NCI-H446 treated with DMSO at 0.1 percent for 48 hours (cell line): ENCODE measurements around the gene FAM240A.
"Not testable (repeated sequence)": the region's sequence is repeated elsewhere in the genome, so short reads cannot be mapped to it uniquely, and the experiment has no call there.

Source experiments
- DNase-seq: peaks from one replicate; lab custom pipeline; 2025; lab: John Stamatoyannopoulos, UW

The FAM240A gene

DNA sequence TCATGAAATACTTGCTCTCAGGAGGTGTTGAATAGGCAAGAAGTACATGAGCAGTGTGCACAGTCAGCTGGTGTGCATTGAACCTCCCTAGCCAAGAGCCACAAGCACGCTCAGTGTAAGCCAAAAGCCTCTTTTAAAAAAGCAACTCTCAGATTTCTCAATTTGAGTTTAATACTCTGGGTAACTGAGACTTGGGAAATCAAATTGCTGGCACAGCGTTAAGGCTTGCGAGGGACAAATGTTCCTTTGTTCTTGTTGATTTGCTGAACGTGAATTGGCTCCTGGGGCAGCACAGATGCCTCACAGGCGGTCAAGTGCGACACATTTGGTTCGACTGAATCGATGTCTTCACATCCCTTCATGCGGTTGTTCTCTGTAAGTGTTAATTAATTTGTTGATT is at the start of gene FAM240A:
TSS of gene FAM240A (plus strand) at position 202 of the 400 bp plus-strand sequence. CDS start at position 361, 159 bp downstream.
- no peak for DNase-seq

DNA sequence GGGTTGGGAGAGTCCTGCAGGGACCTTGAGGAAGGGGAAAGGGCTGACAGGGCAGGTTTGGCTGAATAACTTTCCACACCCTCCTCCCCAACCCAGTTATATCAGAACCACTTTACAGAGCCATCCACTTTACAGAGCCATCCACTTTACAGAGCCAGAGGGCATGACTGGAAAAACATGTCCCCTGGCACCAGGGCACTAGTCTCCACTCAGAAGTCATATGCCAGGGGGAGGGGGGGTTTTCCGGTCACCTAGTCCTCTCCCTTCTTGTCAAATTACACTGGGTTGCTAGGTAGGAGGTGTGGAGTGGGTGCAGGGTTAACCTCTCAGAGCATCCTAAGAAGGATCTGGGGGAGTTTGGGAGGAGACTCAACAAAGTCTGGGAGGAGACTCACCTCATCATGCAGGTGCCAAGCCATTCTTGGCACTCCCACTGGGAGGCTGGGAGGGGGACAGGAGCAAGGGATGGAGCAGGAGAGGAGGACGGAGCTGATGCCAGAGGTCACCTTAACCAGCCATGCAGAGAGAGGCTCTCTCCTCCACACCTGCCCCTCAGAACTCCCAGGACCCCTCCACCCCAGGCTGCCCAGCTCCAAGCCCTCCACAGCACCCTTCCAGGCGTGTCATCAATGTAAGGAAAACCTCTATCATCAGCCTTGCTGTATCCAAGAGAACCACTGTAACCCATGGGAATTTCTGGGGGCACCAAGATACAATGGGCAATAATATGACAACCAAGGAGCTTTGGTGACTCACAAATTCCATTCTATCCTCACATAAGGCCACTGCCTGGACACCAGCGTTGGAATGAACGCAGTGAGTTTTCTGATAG is 47.9 kb upstream of the FAM240A start:
- DNase-seq: no peak

DNA sequence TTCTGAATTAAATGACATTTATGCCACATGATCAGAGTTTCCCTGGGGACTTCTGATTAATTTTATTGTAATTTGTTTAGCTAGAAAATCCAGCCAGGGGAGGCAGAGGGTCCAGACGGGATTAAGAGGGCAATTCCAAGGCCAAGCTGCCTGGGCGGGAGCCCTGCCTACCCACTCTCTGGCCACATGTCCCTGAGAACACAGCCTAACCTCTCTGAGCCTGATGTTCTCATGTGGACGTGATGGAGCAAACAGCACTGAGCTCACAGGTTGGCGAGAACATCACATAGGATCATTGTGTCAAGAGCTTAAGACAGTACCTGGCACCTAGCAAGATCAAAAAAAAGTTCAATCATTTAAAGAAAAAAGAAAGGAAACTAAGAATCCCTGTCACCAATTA is 47.2 kb upstream of the FAM240A start:
- no peak for DNase-seq

DNA sequence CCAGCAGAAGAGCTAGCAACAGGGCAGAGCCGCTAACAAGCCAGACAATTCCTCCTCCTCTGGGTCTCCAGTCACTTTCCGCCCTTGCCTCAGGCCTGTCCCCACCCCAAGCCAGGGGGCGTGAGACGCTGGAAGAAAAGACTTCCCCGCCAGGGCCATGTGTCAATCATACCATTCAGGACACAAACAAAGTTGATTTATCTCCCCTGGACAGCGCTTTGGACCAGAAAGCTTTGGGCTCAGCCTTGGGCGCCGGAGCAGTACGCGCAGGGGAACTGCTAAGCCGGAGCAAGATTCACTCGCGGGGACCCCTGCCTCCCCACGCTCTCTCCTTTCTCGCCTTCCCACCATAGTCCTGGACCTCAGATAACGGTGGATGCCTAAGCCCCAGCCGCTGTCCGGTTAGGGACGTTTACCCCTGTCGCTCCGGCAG is 46.7 kb upstream of the FAM240A start:
- no peak for DNase-seq

DNA sequence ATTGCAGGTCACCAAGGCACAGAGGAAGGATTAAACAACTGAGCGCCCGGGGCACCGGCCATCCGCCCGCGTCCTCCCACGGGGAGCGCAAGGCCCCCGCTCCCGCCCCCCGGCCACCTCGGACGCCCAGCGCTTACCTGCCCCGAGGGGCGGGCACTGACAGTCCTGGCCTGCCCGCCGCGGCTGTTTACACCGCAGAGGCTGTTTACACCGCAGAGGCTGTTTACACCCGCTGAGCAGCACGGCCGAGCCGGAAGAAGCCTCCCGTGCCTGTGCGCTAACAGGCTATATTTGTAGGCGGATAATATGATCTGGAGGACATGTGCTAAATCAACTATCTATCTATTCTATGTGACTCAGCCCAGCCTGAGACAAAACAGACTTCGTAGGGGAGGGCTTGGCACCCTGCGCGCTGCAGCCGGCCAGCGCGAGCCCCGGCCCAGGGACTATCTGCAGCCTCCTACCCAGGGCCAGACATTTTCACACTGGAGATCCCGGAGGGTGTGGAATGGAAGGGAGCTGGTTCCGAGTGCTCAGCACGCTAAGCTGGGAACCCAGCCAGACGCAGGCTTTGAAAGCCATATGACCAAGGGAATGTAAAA is 46.2 kb upstream of the FAM240A start, which contains the start of gene LRRC2:
TSS of gene LRRC2 (minus strand) at position 263 of the 602 bp plus-strand sequence. CDS start 14,711 bp downstream, outside the sequence.
- DNase-seq: no peak

DNA sequence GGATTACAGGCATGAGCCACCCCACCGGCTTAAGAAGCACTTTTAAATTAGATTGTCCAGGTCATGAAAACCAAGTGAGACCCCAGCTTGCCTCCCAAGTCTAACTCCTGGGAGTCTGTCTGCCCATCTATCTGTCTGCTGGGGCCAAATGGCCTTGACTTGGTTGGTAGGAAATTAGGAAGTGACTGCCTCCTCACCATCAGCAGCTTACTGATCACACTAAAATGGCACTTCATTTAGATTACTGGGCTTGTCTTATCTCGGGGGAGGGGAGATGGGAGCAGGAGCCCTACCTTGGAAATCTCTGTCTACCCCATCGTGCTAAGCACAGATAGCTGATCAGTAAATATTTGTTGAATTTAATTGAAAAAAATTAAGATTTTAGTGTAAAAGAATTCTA is 40.6 kb upstream of the FAM240A start:
- DNase-seq: no peak

DNA sequence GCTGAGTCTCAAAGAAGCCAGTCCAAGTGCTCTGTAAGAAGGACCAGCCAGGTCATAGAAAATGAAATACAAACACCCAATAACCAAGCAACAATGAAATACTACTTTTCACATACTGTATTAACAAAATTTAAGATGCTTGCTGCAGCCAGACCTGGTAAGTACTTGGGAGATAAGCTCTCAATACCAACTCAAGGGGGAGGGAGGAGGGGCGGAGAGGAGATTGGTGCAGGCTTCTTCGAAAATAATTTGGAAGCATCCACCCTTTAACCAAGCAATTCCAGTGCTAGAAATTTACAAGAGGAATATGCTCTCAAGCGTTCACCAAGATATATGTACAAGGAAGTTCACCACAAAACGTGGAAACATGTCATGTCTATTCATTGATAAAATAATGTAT is 38.6 kb upstream of the FAM240A start:
- DNase-seq: no peak

DNA sequence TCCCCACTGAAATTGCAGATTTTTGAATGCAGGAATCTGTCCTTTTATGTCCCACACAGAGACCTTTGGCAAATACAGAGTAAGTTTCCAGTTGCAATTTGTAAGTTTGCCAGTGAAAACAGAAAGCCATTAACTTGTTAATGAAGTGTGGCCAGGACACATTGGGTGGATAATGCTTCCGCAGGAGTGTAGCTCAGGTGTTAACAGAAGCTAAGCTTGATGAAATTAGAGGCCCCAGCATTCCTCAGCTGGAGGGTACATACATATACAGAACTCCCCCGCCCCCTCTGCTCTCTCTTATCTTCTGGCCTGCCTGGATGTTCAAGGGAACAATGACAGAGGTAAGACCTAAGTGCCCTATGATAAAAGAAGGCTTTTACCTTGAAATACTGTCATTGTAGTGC is 38.1 kb upstream of the FAM240A start:
- DNase-seq: no peak

DNA sequence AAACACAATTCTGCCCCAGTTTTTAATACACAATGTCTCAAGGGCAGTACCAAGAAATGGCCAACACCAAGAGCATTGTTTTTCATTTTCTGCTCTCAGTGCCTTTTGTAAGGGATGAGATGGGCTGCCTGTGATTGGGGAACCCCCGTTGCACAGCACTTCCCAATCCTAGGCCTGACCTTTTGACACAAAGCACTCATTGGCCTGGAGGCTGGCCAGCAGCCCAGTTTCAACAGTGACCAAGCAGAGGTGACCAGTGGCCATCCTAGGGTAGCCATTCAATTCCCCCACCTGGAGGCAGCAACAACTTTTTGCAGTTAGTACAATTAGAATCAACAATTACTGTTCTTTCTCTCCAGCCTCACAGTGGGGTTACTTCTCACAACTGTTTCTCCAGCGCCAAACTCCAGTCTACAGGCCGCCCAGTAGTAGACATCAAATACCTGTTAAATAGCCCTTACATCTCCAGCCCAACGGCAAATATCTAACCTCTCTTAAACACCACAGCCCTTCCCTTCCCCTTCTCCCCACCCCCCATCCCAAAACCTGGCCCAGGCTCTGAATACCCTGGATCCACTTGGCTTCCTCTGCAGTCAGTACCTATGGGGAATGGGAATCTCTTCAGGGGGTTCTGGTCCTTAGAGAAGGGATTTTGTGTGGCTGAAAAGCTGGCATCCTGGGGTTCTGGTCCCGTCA is 37.3 kb upstream of the FAM240A start:
- DNase-seq: no peak

DNA sequence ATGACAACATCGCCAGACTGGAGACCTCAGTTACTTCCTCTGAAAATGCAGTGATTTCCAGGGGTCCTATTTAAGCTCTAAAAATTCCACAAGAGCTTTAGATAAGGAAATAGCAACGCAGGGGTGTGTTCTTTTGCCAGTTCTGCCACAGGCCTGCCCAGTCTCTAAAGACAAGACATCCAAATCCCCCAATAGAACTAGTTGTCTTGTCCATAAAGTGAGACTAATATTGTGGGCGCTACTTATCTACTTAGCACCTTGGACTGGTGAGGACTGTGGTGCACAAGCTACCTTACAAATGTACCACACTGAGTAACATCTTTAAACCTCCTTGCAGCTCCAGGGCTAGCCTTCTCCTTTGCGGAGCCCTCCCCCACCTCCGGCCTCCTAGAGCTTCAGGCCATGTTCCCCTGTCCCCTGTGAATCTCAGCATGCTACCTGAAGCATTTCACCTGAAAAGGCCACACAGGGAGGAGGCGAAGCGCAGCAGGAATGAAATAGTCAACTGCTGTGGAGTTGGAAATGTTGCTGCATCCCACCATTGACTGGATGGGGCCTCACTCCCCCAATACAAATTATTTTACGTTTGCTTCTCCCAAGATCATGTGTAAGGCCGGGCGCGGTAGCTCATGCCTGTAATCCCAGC is 36.6 kb upstream of the FAM240A start:
- DNase-seq: no peak

DNA sequence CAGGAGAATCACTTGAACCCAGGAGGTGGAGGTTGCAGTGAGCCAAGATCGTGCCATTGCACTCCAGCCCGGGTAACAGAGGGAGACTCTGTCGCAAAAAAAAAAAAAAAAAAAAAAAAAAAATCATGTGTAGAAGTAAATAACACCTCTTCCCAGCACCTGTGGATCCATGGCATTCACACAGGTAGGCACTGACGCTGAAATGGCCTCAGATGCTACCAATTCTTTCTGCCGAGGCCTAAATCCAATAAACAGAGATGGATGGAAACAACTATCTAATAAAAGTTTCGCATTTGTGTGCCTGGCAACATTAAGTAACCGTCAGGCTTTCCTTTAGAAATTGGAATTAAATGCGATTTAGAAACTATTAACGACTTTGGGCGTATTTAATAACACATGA is 35.9 kb upstream of the FAM240A start:
- DNase-seq: no peak

DNA sequence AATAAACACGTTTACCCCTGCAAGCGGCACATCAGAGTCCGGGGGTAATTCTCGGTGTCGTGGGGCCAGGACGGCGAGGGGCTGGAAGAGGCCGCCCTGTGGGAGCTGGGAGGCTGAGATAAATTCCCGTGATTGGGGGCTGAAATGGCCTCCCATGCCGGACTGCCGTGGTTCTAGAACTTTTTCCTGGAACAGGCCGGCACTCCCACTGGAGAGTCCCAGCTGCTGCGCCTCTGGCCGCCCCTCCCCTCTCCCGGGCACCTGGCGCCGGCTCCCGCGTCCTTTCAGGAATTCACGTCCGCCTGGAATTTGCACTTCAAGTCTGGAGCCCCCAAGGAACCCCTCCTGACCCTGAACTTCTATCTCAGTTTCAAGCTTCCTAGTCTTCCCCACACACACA is 35.4 kb upstream of the FAM240A start:
- DNase-seq: no peak

DNA sequence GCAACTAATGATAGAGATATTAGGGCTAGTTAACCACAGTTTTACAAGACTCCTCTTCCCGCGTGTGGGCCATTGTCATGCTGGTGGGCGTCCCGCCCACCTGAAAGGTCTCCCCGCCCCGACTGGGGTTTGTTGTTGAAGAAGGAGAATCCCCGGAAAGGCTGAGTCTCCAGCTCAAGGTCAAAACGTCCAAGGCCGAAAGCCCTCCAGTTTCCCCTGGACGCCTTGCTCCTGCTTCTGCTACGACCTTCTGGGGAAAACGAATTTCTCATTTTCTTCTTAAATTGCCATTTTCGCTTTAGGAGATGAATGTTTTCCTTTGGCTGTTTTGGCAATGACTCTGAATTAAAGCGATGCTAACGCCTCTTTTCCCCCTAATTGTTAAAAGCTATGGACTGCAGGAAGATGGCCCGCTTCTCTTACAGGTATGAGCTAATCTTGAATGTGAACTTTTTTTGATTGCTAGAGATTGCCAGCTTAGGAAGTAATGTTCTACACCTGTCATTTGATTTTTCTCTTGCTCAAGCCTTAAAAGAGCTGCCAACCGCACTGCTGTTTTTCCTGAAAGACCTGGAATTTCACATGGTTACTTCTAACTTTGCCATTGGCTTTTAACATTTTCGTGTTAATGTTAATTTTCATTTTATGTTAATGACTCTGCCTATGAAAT is 34.6 kb upstream of the FAM240A start:
- DNase-seq: not testable (repeated sequence)

DNA sequence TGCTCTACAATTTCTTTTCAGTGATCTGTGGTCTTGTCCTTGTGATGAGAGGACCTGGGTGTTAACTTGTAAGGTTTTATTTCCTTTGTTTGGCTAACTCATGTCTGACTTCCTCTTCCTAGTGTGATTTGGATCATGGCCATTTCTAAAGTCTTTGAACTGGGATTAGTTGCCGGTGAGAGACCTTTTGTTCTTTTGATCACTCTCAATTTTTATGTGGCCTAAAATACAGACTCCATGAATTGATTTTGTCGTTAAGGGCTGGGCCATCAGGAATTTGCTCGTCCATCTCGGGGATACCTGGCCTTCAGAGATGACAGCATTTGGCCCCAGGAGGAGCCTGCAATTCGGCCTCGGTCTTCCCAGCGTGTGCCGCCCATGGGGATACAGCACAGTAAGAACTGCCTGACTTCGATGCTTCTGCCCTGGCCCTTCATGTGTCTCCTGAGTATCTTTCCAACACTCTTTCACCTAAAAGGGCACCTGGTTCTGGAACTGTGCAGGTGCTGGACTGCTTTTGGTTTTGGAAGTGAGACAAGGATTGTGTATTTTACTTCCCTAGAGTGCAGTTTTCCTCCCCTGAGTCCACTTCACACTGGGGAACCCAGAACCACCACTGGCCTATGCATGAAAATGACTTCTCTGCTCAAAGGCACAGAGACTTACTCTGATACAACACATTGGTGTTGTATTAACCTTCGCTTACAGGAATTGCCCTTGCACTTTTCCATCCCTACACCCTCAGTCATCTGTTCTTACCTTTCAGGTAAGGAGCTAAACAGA is 33.2 kb upstream of the FAM240A start:
- DNase-seq: no peak

DNA sequence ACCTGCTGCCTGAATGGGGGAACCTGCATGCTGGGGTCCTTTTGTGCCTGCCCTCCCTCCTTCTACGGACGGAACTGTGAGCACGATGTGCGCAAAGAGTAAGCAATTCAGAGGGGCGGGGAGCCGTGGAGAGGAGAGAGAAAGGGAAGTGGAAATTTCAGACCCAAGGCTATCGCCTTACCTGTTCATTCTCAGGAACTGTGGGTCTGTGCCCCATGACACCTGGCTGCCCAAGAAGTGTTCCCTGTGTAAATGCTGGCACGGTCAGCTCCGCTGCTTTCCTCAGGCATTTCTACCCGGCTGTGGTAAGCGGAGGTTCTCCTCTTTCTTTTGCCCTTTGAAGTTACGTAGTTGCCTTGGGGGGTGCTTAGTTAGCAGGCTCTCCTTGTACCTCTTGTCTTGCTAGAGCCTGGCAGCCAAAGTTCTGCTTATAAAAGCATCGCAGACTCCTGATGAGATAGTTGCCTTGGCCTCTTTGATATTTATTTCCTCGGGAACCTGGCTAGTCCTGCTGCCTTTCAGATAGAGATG is 32.5 kb upstream of the FAM240A start:
- no peak for DNase-seq

DNA sequence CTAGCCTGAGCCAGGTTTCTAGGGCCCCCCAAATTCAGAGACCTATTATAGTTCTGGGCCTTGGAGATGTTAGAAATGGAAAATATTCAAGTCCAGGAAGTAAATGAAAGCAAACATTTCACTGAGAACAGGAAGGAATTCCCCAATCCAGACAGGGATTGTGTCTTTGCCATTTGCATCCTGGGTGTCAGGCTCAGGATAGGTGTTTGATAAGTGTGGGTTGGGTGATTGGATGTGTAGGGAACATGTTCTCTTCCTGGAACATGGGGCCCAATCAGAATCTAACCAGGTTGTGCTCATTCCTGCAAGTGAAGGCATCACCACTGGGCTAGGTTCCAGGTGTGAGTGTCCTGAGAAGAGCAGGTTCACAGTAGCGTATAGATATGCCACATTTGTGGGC is 31.6 kb upstream of the FAM240A start:
- no peak for DNase-seq

DNA sequence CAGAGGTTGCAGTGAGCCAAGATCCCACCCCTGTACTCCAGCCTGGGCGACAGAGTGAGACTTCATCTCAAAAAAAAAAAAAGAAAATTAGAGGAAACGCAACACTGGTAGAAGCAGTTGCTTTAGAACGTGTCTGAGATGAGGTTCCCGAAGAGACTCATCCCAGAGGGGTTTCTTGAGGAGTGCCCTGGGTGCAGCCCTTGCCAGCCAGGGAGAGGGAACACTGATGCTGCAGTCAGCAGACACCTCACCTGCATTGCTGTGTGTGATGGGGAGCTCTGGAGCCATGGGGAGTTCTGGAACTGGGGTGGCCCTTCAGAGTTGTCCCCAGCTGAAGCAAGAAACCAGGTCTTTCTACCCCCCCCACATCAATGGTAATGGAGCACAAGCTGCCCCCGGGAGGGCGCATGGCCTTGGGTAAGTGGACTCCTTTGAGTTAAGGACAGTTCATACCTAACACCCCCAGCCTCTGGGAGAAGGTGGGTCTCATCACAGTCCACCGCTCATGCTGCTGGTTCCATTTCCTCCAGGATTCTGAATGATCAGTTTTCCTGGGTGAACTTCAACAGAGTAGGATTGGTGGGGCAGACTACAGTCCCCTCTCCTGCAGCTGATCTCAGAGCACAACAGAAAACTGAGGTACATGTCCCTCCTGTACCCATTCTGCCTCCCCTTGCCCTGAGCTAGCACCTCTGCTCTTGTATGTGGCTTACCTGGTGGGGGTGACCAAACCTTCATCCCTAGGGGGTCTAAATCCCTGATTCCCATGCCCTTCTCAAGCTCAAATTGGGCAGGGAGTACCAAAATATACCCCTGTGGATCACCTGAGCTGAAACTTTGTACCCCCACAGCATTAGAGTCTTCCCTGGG is 27.5 kb upstream of the FAM240A start:
- DNase-seq: no peak

DNA sequence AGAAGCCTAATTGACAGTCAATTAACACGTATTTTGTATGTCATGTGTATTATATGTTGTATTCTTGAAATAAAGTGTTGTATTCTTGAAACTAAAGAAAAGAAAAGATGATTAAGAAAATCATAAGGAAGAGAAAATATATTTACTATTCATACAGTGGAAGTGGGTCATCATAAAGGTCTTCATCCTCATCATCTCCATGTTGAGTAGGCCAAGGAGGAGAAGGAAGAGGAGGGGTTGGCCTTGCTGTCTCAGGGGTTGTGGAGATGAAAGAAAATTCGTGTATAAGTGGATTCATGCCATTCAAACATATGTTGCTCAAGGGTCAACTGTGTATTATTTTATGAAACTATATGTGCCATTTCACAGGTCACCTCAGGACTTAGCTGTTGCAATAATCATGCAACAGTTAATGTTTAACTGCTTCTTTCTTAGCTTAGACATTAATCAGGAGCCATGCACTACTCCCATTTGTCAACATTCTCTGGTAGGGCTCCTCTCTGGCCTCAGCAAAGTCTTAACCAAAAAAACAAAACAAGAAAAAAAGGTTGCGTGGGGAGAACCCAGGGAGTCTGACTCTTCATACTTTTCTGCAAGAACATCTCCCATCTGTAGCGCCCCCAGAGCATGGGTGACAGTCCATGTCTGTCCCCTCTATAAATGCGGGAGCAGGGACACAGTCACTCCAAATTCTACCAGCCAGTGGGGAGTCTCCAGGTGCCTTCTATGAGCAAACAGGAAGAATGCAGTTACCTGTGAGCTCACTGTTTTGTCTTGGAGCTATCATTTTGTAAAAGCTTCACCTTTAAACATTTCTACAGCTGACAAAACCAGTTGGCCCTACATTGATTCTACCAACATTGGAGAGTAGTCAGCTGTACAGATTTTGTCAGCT is 26.3 kb upstream of the FAM240A start:
- no peak for DNase-seq
